DND-41 (cell line): ENCODE data around the gene UBQLN1.

Experiments used
- EZH2 ChIP-seq: IDR thresholded peaks from 3 replicates; pipeline ENCODE4 v1.6.1; 2012; ENCODE audit warnings: borderline replicate concordance, low read depth, mild to moderate bottlenecking, moderate library complexity, low read length, inconsistent platforms; ENCODE audit not compliant: severe bottlenecking
- TF ChIP-seq, protein P1 (sequence below): IDR thresholded peaks from 2 replicates; pipeline ENCODE4 v1.5.1; 2012; ENCODE audit warnings: borderline replicate concordance, low read length, moderate library complexity, mild to moderate bottlenecking; ENCODE audit not compliant: poor library complexity, severe bottlenecking; ENCODE audit errors: extremely low read depth

GRCh38 chr9:83691492-83691891, 16.3 kb downstream of the UBQLN1 start:
- TF ChIP-seq, protein P1, sequence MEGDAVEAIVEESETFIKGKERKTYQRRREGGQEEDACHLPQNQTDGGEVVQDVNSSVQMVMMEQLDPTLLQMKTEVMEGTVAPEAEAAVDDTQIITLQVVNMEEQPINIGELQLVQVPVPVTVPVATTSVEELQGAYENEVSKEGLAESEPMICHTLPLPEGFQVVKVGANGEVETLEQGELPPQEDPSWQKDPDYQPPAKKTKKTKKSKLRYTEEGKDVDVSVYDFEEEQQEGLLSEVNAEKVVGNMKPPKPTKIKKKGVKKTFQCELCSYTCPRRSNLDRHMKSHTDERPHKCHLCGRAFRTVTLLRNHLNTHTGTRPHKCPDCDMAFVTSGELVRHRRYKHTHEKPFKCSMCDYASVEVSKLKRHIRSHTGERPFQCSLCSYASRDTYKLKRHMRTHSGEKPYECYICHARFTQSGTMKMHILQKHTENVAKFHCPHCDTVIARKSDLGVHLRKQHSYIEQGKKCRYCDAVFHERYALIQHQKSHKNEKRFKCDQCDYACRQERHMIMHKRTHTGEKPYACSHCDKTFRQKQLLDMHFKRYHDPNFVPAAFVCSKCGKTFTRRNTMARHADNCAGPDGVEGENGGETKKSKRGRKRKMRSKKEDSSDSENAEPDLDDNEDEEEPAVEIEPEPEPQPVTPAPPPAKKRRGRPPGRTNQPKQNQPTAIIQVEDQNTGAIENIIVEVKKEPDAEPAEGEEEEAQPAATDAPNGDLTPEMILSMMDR, result no peak
- no peak for TF ChIP-seq EZH2
